Stimulated activated naive CD8-positive, alpha-beta T cell treated with anti-CD3 and anti-CD28 coated beads, Interleukin-15, Interleukin-2, amounts not matched to agents 100 U/mL and 50 U/mL, for 24 hours (primary cell): ENCODE results near the gene TPST2.

Source experiments
- ATAC-seq: fragments of 150-1000 bp; cut with Tn5 transposase; one replicate; pipeline ENCODE4 v1.10.0; 2021
- DNase-seq: peaks from one replicate; pipeline ENCODE4 v3.0.0; 2021

TPST2 gene

GRCh38 chr22:26580240-26580962 lies 9.5 kb downstream of the TPST2 start:
- ATAC-seq: no peak

GRCh38 chr22:26579331-26579886 lies 10.5 kb downstream of the TPST2 start:
- DNase-seq (peak; percentile 67), ATAC-seq (peak; percentile 86)

More at GRCh38 chr22:26580240-26580962, 9.5 kb downstream of the TPST2 start:
- DNase-seq: no peak

- ATAC-seq (no peak), DNase-seq (no peak)
These were observed 12.9 kb downstream of the TPST2 start for GRCh38 chr22:26577081-26577480.

DNA sequence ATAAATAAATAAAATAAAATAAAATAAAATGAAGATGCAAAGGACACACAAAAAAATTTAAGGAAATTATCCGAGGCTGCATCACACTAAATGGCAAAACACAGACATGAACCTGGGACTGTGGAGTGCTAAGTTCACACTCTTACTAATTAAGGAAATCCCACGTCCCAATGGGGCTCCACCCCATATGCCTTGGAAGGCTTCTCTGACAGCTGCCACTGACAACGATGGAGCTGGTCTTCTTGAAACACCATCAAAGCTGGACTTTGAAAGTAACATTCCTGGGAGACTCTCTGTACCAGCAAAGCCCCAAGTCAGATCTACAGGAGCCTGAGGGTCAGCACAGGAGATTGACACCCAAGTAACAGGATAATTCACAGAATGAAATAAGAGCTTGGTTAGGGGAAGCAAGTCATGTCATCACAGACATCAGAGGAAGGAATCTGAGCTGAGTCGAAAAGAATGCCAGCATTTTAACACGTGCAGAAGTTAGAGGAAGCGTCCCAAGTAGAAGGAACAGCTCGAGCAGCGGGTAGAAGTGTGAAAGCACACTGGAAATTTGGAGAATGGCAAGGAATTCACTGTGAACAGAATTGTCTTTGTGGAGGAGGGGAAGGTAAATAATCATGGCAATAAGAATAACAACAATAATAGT lies 13.8 kb downstream of the TPST2 start:
- ATAC-seq (no peak), DNase-seq (no peak)

DNA sequence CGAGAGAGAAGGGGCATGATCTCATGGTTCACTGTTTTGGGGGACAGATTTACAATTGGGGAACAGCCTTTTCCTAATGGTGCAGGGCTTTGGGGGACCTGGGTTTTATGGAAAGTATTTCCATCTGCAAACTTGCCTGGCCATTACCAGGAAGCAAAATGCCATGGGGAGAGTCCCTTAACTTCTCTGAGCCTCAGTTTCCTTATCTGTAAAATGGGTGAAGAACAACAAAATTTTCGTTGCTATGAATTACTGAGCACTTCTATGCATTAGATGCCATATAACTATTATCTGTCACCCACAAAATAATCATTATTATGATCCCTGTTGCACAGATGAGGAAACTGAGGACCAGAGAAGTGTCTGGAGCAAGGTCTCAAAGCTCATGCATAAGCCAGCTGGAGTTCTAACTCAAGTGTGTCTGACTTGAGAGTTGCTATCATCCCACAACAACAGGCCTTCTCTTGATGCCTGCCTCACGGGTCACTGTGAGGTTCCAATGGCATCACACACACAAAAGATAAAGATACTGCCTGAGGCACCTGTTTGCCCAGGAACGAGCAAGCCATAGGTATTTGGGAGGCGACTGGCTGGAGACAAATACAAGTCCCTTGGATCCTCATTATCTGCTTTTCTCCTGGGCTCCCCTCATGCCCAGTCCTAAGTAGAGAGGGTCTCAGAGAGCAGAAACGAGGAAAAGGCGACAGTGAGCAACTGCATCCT lies 15.8 kb downstream of the TPST2 start:
- ATAC-seq: no peak
- DNase-seq: no peak

DNA sequence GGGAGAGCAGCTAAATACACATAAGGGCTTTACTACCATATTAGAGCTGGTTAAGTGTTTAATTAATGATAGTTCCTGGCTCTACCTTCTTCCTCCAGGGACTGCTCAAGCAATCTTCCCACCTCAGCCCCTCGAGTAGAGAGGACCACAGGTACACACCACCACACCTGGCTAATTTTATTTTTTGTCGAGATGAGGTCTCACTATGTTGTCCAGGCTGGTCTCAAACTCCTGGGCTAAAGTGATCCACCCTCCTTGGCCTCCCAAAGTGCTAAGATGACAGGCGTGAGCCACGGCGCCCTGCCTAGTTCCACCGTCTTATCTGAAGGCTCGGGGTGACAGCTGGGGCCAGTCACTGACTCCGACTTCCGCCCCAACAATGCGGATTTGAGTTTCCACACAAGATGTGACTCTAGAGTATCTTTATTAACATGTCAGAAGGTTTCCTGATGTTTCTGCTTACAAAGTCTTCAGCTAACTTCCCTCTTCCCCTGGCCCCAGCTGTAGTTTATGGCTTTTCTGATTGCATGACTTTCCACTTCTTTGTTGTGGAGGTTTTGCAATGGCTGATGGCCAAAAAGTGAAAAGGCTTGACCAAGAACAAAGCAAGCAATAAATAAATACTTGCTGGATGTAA lies 16.8 kb downstream of the TPST2 start:
- ATAC-seq (peak; percentile 70), DNase-seq (peak; percentile 20)

DNA sequence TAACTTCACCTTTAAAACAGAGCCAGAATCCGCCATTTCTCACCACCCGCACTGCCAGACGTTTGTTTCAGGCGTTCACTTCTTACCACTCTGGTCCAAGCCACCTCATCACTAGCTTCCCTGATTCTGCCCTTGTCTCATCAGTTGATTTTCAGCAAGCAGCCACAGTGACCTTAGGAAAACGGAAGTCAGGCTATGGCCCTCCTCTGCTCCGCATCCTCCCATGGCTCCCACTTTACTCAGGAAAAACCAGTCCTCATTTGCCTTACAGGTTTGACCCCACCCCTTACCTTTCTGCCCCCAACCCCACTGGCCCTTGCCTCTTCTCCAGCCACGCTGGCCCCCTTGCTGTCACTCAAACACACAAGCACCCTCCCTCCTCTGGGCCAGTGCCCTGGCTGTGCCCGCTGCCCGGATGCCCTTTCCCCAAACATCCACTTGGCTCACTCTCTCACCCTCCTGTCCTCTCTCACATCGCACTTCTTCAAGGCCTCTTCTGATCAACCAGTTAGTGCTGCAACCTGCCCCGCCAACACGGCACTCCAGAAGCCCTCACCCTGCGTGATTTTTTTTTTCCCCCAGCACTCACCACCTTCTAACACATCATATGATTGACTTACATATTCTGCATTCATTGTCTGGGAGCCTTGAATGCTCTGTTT lies 18.9 kb downstream of the TPST2 start:
- ATAC-seq (no peak), DNase-seq (no peak)

DNA sequence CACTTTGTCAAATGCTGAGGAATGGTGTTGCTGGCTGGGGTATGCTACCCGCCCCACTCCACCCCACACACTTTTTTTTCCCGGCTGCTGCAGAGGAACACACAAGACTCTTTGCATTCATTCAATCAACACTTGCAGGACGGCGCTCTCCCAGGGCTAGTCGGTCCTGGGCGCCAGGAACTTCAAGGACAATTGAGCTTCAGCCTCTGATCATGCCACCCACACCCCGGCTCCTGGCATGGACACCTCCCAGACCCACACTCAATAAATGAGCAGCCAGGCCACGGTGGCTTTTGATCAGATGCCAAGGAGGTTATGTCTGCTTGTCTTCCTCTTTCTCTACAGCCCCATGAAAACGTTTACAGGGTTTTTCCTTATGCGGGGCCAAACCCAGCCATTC lies 19.8 kb downstream of the TPST2 start:
- ATAC-seq (no peak), DNase-seq (no peak)

- no peak for ATAC-seq
- no peak for DNase-seq
These were observed 21.7 kb downstream of the TPST2 start for GRCh38 chr22:26568207-26568706.

GRCh38 chr22:26567610-26568009 lies 22.3 kb downstream of the TPST2 start:
- no peak for DNase-seq
- no peak for ATAC-seq

- ATAC-seq (no peak), DNase-seq (no peak)
These were observed 22.9 kb downstream of the TPST2 start for GRCh38 chr22:26566994-26567393.

DNA sequence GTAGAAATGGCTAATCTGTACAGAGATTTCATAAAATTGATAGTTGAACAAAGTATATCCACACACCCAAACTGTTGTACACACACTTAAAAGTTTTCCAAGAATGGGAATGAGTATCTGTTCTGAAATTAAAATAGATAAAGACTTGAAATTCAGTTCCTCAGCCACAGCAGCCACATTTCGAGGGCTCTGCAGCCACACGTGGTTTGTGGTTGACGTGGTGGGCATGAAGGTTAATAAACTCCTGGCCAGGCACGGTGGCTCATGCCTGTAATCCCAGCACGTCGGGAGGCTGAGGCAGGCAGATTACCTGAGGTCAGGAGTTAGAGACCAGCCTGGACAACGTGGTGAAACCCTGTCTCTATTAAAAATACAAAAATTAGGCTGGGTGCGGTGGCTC lies 24.0 kb downstream of the TPST2 start:
- ATAC-seq: no peak
- DNase-seq: peak; percentile 38

- ATAC-seq: no peak
- DNase-seq: no peak
These were observed 24.8 kb downstream of the TPST2 start for GRCh38 chr22:26565181-26565580.

- ATAC-seq: no peak
- DNase-seq: no peak
These were observed 25.3 kb downstream of the TPST2 start for GRCh38 chr22:26564672-26565071.

GRCh38 chr22:26564181-26564580 lies 25.8 kb downstream of the TPST2 start:
- no peak for DNase-seq
- ATAC-seq: no peak

GRCh38 chr22:26563022-26563421 lies 26.9 kb downstream of the TPST2 start:
- no peak for ATAC-seq
- no peak for DNase-seq

DNA sequence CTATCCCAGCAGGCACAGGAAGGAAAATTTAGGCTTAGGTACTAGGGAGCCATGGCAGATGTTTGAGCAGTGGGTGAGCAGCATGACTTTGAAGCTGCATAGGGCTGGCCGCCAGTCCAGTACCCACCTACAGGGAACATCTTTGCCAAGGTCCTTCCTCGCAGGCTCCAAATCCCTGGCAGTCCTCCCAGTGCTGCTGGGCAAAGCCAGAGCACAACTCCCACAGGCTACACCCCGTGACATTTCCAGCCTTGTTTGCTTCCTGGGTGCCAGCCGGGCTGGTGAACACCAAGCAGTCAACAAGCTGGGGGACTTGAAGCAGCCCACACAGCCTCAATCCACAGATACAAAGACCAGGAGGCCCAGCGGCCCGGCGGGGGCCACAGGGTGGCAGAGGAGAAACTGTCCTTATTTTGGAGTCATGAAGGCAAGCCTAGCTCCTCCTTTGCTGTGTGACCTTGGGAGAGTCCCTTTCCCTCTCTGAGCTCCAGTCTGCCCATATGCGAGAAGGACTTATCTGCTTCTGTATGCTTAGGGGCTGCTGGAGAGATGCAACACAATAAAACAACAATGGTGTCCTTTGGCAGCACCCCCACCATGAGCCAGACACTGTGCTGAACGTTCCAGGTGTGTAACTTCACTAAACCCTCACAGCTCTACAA lies 28.0 kb downstream of the TPST2 start:
- no peak for DNase-seq
- ATAC-seq: no peak

- DNase-seq: no peak
- no peak for ATAC-seq
These were observed 29.9 kb downstream of the TPST2 start for GRCh38 chr22:26559961-26560575.

- ATAC-seq (no peak), DNase-seq (no peak)
These were observed 31.6 kb downstream of the TPST2 start for GRCh38 chr22:26558248-26558895.

- ATAC-seq: no peak
- no peak for DNase-seq
These were observed 33.0 kb downstream of the TPST2 start for GRCh38 chr22:26556904-26557303.
